ENCODE measurements around the gene S100A7A. TPM values are rescaled to one million over a fixed set of nuclear protein-coding genes. Genes with fewer than 3 reads are reported as not detected.

The S100A7A gene
- total and polyA plus RNA-seq, 2 donors (not counting 3 experiments of a cell fraction or from before 2014, with no cell fraction given), result not detected

- no peaks in the 10 kb centered on the region for H3K27me3 ChIP-seq (ENCODE audit: control insufficient read depth in 2 of 2, insufficient read depth in 2 of 2, low read length in 2 of 2)
- H3K9ac ChIP-seq (replicated peaks; ENCODE audit: extremely low read depth, insufficient read depth, low read length), result no peak overlapping the region
- H3K9me3 ChIP-seq (replicated peaks; ENCODE audit: control insufficient read depth, insufficient read depth, low read length), result no peaks in the 10 kb centered on the region
- ChIA-PET CTCF (interaction anchor here (0.9 kb wide), 1 partner anchor 19 kb away, joined by 3 read pairs; no protein-coding TSS in a partner anchor), POLR2A (no interaction called here)
- DNase-seq (ENCODE audit: low read depth, low spot score) (no peak), FAIRE-seq (no peak)
- dilution Hi-C loops (cut with MboI; ENCODE audit: extremely low pct_ligation_motif_present, low sequenced_read_pairs) (no loop called here), intact Hi-C loops (cut with micrococcal nuclease) (no loop called here)
- no peaks in the 10 kb centered on the region for H3K79me2 ChIP-seq (ENCODE audit: control insufficient read depth, insufficient read depth, low read length)
- no peak overlapping the region for H2AFZ ChIP-seq (ENCODE audit: low read depth, low read length)
- H3K27ac ChIP-seq (ENCODE audit: insufficient read depth, low read depth, low read length), result no peak overlapping the region
- H3K4me1 ChIP-seq (ENCODE audit: control insufficient read depth, extremely low read depth, insufficient read depth, low read length), result no peaks in the 10 kb centered on the region
- no TSS peak for BruUV-seq (replicated peaks)
- H3K4me3 ChIP-seq (replicated peaks in 1 of 3; ENCODE audit: insufficient read depth in 1 of 3, low read depth in 1 of 3, low read length in 3 of 3), result no peak overlapping the region
- no peaks in the 10 kb centered on the region for H4K20me1 ChIP-seq (replicated peaks; ENCODE audit: control insufficient read depth, extremely low read depth, insufficient read depth, low read length)
- no peak overlapping the region for H3K4me2 ChIP-seq (ENCODE audit: insufficient read depth, low read length)
- TF ChIP-seq POLR2A (IDR thresholded peaks at IDR 0.05; ENCODE audit: low read depth, low read length), result no peak
- no peak for TF ChIP-seq FOS (IDR thresholded peaks at IDR 0.05; ENCODE audit: borderline replicate concordance, insufficient read depth, low read length)
- TF ChIP-seq JUN (IDR thresholded peaks at IDR 0.05; ENCODE audit: borderline replicate concordance, insufficient read depth, insufficient read length, low read depth), result no peak
- TF ChIP-seq CTCF (IDR thresholded peaks at IDR 0.05; ENCODE audit: extremely low read depth in 1 of 2, insufficient read depth in 1 of 2, low read depth in 1 of 2, low read length in 2 of 2), result no peak
- no peak for TF ChIP-seq MAX (IDR thresholded peaks at IDR 0.05; ENCODE audit: insufficient read depth, insufficient read length)
- TF ChIP-seq POLR2AphosphoS5 (IDR thresholded peaks at IDR 0.05; ENCODE audit: insufficient read depth, low read depth, low read length), result no peak
- no peak for TF ChIP-seq MYC (IDR thresholded peaks at IDR 0.05; ENCODE audit: low read depth, low read length)
- no peak for TF ChIP-seq EZH2 (IDR thresholded peaks at IDR 0.05; ENCODE audit: borderline replicate concordance, low read depth, low read length, severe bottlenecking)
- no peak for TF ChIP-seq GATA2 (IDR thresholded peaks at IDR 0.05; ENCODE audit: insufficient read depth, insufficient read length, low read depth, low read length)
- no peaks in the 10 kb centered on the region for H3K36me3 ChIP-seq (ENCODE audit: control insufficient read depth in 2 of 2, extremely low read depth in 1 of 2, insufficient read depth in 2 of 2, low read length in 2 of 2)
- H3K9me1 ChIP-seq (replicated peaks; ENCODE audit: control insufficient read depth, extremely low read depth, insufficient read depth, low read length), result no peaks in the 10 kb centered on the region
Observed at GRCh38 chr1:153372571-153372970, 43.7 kb upstream of the S100A7A start.

Measured in endothelial cell of umbilical vein (primary cell).